Measurements from ENCODE around the gene KRTAP21-2. TPM values are rescaled to one million over a fixed set of nuclear protein-coding genes. Genes with fewer than 3 reads are reported as not detected.

The KRTAP21-2 gene
- total and polyA plus RNA-seq, 12 donors: not detected

GRCh38 chr21:30707409-30707808, 39.6 kb downstream of the KRTAP21-2 start:
- intact Hi-C loops (cut with DNase I): no loop called here
- no peak for DNase-seq
- no peak overlapping the region for H3K27ac ChIP-seq
- TF ChIP-seq POLR2A (IDR thresholded peaks at IDR 0.05): no peak
- TF ChIP-seq, protein P1, sequence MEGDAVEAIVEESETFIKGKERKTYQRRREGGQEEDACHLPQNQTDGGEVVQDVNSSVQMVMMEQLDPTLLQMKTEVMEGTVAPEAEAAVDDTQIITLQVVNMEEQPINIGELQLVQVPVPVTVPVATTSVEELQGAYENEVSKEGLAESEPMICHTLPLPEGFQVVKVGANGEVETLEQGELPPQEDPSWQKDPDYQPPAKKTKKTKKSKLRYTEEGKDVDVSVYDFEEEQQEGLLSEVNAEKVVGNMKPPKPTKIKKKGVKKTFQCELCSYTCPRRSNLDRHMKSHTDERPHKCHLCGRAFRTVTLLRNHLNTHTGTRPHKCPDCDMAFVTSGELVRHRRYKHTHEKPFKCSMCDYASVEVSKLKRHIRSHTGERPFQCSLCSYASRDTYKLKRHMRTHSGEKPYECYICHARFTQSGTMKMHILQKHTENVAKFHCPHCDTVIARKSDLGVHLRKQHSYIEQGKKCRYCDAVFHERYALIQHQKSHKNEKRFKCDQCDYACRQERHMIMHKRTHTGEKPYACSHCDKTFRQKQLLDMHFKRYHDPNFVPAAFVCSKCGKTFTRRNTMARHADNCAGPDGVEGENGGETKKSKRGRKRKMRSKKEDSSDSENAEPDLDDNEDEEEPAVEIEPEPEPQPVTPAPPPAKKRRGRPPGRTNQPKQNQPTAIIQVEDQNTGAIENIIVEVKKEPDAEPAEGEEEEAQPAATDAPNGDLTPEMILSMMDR (IDR thresholded peaks at IDR 0.05): no peak
- H3K4me3 ChIP-seq: no peak overlapping the region
- H3K9me3 ChIP-seq (replicated peaks in 1 of 3): no peaks in the 10 kb centered on the region
- H3K4me1 ChIP-seq (replicated peaks in 1 of 2): no peaks in the 10 kb centered on the region
- no peaks in the 10 kb centered on the region for H3K27me3 ChIP-seq
- H3K36me3 ChIP-seq (replicated peaks in 1 of 2): no peaks in the 10 kb centered on the region

Small RNAs within 50 kb of the gene (small RNA-seq; reads per million reads assigned to genes)
- gene AP000244.1 (0 reads per million in 2 donors), gene KRTAP21-3 (0 reads per million in 2 donors)

Other genes starting within 250 kb of the KRTAP21-2 start
- gene KRTAP19-5, start 245.1 kb downstream of the KRTAP21-2 start, total RNA-seq: not detected
- not detected for gene KRTAP19-5, start 245.1 kb downstream of the KRTAP21-2 start, polyA plus RNA-seq
- gene KRTAP19-6, start 205.4 kb downstream of the KRTAP21-2 start, total RNA-seq: not detected
- gene KRTAP19-6, start 205.4 kb downstream of the KRTAP21-2 start, polyA plus RNA-seq: not detected
- not detected for gene KRTAP19-7, start 185.9 kb downstream of the KRTAP21-2 start, total RNA-seq
- gene KRTAP19-7, start 185.9 kb downstream of the KRTAP21-2 start, polyA plus RNA-seq: not detected
- not detected for gene KRTAP22-2, start 156.9 kb downstream of the KRTAP21-2 start, total RNA-seq
- not detected for gene KRTAP22-2, start 156.9 kb downstream of the KRTAP21-2 start, polyA plus RNA-seq
- not detected for gene KRTAP6-3, start 154.8 kb downstream of the KRTAP21-2 start, total RNA-seq
- gene KRTAP6-3, start 154.8 kb downstream of the KRTAP21-2 start, polyA plus RNA-seq: not detected
- gene KRTAP6-2, start 148.4 kb downstream of the KRTAP21-2 start, total RNA-seq: not detected
- gene KRTAP6-2, start 148.4 kb downstream of the KRTAP21-2 start, polyA plus RNA-seq: not detected
- gene KRTAP22-1, start 146.2 kb downstream of the KRTAP21-2 start, total RNA-seq: not detected
- gene KRTAP22-1, start 146.2 kb downstream of the KRTAP21-2 start, polyA plus RNA-seq: not detected
- not detected for gene KRTAP6-1, start 133.3 kb downstream of the KRTAP21-2 start, total RNA-seq
- not detected for gene KRTAP6-1, start 133.3 kb downstream of the KRTAP21-2 start, polyA plus RNA-seq
- gene KRTAP20-1, start 130.8 kb downstream of the KRTAP21-2 start, total RNA-seq: not detected
- not detected for gene KRTAP20-1, start 130.8 kb downstream of the KRTAP21-2 start, polyA plus RNA-seq
- gene KRTAP20-4, start 126.6 kb downstream of the KRTAP21-2 start, total RNA-seq: not detected
- gene KRTAP20-4, start 126.6 kb downstream of the KRTAP21-2 start, polyA plus RNA-seq: not detected
- not detected for gene KRTAP20-2, start 112.1 kb downstream of the KRTAP21-2 start, total RNA-seq
- not detected for gene KRTAP20-2, start 112.1 kb downstream of the KRTAP21-2 start, polyA plus RNA-seq
- gene KRTAP20-3, start 104.4 kb downstream of the KRTAP21-2 start, total RNA-seq: not detected
- not detected for gene KRTAP20-3, start 104.4 kb downstream of the KRTAP21-2 start, polyA plus RNA-seq
- gene KRTAP21-3, start 28.5 kb downstream of the KRTAP21-2 start, total RNA-seq: not detected
- gene KRTAP21-3, start 28.5 kb downstream of the KRTAP21-2 start, polyA plus RNA-seq: not detected
- gene KRTAP21-1, start 8.2 kb upstream of the KRTAP21-2 start, total RNA-seq: not detected
- not detected for gene KRTAP21-1, start 8.2 kb upstream of the KRTAP21-2 start, polyA plus RNA-seq
- not detected for gene KRTAP8-1, start 66.0 kb upstream of the KRTAP21-2 start, total RNA-seq
- gene KRTAP8-1, start 66.0 kb upstream of the KRTAP21-2 start, polyA plus RNA-seq: not detected
- gene KRTAP7-1, start 82.5 kb upstream of the KRTAP21-2 start, total RNA-seq: not detected
- gene KRTAP7-1, start 82.5 kb upstream of the KRTAP21-2 start, polyA plus RNA-seq: not detected
- not detected for gene KRTAP11-1, start 134.3 kb upstream of the KRTAP21-2 start, total RNA-seq
- gene KRTAP11-1, start 134.3 kb upstream of the KRTAP21-2 start, polyA plus RNA-seq: not detected